Heart left ventricle (tissue), 13 donors: ENCODE results near the gene FAAH.

Experiments used
- POLR2A ChIP-seq, 2 donors: fragments of 450-650 bp; IDR thresholded peaks; one replicate each; pipeline ENCODE4 v1.6.1; 2017; ENCODE audit warnings: antibody characterized with exemption in 2 of 2, mild to moderate bottlenecking in 2 of 2, moderate library complexity in 2 of 2
- TF ChIP-seq, protein P1 (sequence below), 12 donors: fragments of 200-600 bp; sonication (generic) in 4 of 12; IDR thresholded peaks; one replicate each; pipeline versions ENCODE4 v1.5.0 to v1.8.0; 2018 to 2022; ENCODE audit warnings: antibody characterized with exemption in 12 of 12, mild to moderate bottlenecking in 5 of 12
- donor health status: ischemic (EF 13 %, LVEDD 7.1; RV severe dilation, severe dysfunction).
- donor health status: DM: no; HTN: yes; CAD: no.
- donor health status: DM: no; HTN: no; CAD: no.
- donor health status: ischemic (EF 25% LVEDD 6.9; RV normal size, moderate dysfunction).
- donor health status: ischemic (EF 25% LVEDD 5.7; RV mildly dilated, moderate dysfunction).
- donor health status: ischemic (EF 35%, LVEDD 5.7; RV mildly dilated, moderate dysfunction).
- donor health status: nonischemic (EF 11% LVEDD 7.7; RV severe dilation, severe dysfunction).
- donor health status: DM: yes; HTN: yes; CAD: no.
- donor health status: PGD.
- donor health status: ischemic (EF 29% LVEDD 5.4; RV normal size, mild dysfunction).
- donor health status: nonischemic (EF 23%, LVEDD 6.1; RV moderate dilation, normal function).

DNA sequence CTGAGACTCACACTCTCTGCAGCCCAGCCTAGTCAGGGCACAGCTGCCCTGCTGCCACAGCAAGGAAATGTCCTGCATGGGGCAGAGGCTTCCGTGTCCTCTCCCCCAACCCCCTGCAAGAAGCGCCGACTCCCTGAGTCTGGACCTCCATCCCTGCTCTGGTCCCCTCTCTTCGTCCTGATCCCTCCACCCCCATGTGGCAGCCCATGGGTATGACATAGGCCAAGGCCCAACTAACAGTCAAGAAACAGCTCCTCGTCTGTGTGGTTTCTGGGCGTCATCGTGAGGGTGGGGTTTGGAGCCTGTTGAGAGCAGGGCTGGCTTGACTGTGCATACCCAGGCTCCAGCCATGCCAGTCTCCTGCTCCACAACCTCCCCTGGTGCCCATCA, 19.5 kb downstream of the FAAH start:
- no peak for TF ChIP-seq POLR2A (IDR thresholded peaks at IDR 0.05)
- TF ChIP-seq, protein P1, sequence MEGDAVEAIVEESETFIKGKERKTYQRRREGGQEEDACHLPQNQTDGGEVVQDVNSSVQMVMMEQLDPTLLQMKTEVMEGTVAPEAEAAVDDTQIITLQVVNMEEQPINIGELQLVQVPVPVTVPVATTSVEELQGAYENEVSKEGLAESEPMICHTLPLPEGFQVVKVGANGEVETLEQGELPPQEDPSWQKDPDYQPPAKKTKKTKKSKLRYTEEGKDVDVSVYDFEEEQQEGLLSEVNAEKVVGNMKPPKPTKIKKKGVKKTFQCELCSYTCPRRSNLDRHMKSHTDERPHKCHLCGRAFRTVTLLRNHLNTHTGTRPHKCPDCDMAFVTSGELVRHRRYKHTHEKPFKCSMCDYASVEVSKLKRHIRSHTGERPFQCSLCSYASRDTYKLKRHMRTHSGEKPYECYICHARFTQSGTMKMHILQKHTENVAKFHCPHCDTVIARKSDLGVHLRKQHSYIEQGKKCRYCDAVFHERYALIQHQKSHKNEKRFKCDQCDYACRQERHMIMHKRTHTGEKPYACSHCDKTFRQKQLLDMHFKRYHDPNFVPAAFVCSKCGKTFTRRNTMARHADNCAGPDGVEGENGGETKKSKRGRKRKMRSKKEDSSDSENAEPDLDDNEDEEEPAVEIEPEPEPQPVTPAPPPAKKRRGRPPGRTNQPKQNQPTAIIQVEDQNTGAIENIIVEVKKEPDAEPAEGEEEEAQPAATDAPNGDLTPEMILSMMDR (IDR thresholded peaks at IDR 0.05), result peak in 3 of 12 donors; percentile 8 to 16 (median 14)
